LHCN-M2 (cell line): ENCODE data around the gene CD14. TPM values are rescaled to one million over a fixed set of nuclear protein-coding genes. Genes with fewer than 3 reads are reported as not detected.
A peak's percentile ranks its signal among the peaks of the same experiment; 100 is the strongest.
"Not testable (repeated sequence)": the region's sequence is repeated elsewhere in the genome, so short reads cannot be mapped to it uniquely, and the experiment has no call there.

Source experiments
- DNase-seq: peaks from one replicate; pipeline ENCODE4 v3.0.0-alpha.2; 2012; ENCODE audit warnings: low read depth
- total RNA-seq: library from RNA; depleted of rRNA; stranded (reverse); fragments of >200 nt; gene quantifications from 2 replicates; pipeline ENCODE4 v1.2.3, GENCODE V29; 2014; rRNA removed

Gene CD14
- total RNA-seq, 1 experiment from 2014 or later = 1.1 TPM

GRCh38 chr5:140596321-140596741 lies 36.6 kb downstream of the CD14 start:
- no peak for DNase-seq

GRCh38 chr5:140595538-140596300 lies 37.3 kb downstream of the CD14 start:
- no peak for DNase-seq

- no peak for DNase-seq
Measured at GRCh38 chr5:140594169-140594568, 38.8 kb downstream of the CD14 start.

GRCh38 chr5:140593070-140593469 lies 39.9 kb downstream of the CD14 start:
- not testable (repeated sequence) for DNase-seq

GRCh38 chr5:140591747-140592372 lies 41.1 kb downstream of the CD14 start:
- peak; percentile 79 for DNase-seq

- DNase-seq = no peak
Measured at GRCh38 chr5:140590861-140591260, 42.1 kb downstream of the CD14 start.

GRCh38 chr5:140588311-140589070 lies 44.5 kb downstream of the CD14 start:
- DNase-seq = peak; percentile 61

DNA sequence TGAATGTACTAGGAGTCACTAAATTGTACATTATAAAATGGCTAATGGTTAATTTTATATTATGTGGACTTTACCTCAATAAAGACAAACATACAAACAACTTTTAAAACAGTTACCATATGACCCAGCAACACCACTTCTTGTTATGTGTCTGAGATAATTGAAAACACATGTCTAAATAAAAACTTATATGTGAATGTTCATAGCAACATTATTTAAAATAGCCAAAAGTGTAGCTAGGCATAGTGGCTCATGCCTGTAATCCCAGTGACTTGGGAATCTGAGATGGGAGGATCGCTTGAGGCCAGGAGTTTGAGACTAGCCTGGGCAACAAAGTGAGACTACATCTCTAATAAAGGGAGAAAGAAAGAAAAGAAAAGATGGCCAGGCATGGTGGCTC lies 45.5 kb downstream of the CD14 start:
- DNase-seq = no peak

Other genes with a start within 250 kb of the CD14 start
- 35.7 and 37.2 TPM in 2 replicates for gene ANKHD1, start 231.3 kb downstream of the CD14 start, total RNA-seq
- gene EIF4EBP3, start 85.5 kb downstream of the CD14 start, total RNA-seq = 1.6 TPM in 1 of 2 replicates, not detected in the other
- 44.2 and 47.4 TPM in 2 replicates for gene SRA1, start 75.7 kb downstream of the CD14 start, total RNA-seq
- gene APBB3, start 68.6 kb downstream of the CD14 start, total RNA-seq = 17.2 and 19.4 TPM in 2 replicates
- gene SLC35A4, start 68.3 kb downstream of the CD14 start, total RNA-seq = 51.0 and 56.2 TPM in 2 replicates
- 42.8 and 43.0 TPM in 2 replicates for gene TMCO6, start 6.3 kb upstream of the CD14 start, total RNA-seq
- 44.0 and 48.5 TPM in 2 replicates for gene NDUFA2, start 14.5 kb upstream of the CD14 start, total RNA-seq
- 96.8 and 111 TPM in 2 replicates for gene IK, start 14.7 kb upstream of the CD14 start, total RNA-seq
- 27.1 and 28.9 TPM in 2 replicates for gene WDR55, start 31.7 kb upstream of the CD14 start, total RNA-seq
- 0.52 and 1.3 TPM in 2 replicates for gene DND1, start 40.4 kb upstream of the CD14 start, total RNA-seq
- gene HARS1, start 58.2 kb upstream of the CD14 start, total RNA-seq = 98.9 and 103 TPM in 2 replicates
- 39.2 and 41.6 TPM in 2 replicates for gene HARS2, start 58.3 kb upstream of the CD14 start, total RNA-seq
- 45.2 and 45.7 TPM in 2 replicates for gene ZMAT2, start 67.3 kb upstream of the CD14 start, total RNA-seq
- gene PCDHA1, start 153.0 kb upstream of the CD14 start, total RNA-seq = 0.06 TPM in 2 replicates
- not detected in 2 replicates for gene PCDHA2, start 161.7 kb upstream of the CD14 start, total RNA-seq
- under 0.01 and 0.06 TPM in 2 replicates for gene PCDHA3, start 167.9 kb upstream of the CD14 start, total RNA-seq
- gene PCDHA4, start 173.9 kb upstream of the CD14 start, total RNA-seq = 0.26 and 0.40 TPM in 2 replicates
- not detected in 2 replicates for gene PCDHA5, start 188.4 kb upstream of the CD14 start, total RNA-seq
- gene PCDHA6, start 194.8 kb upstream of the CD14 start, total RNA-seq = not detected in 2 replicates
- 0.11 and 0.19 TPM in 2 replicates for gene PCDHA7, start 201.1 kb upstream of the CD14 start, total RNA-seq
- gene PCDHA8, start 208.0 kb upstream of the CD14 start, total RNA-seq = not detected in 2 replicates
- gene PCDHA9, start 215.2 kb upstream of the CD14 start, total RNA-seq = 0.06 TPM in 1 of 2 replicates, not detected in the other
- gene PCDHA10, start 222.7 kb upstream of the CD14 start, total RNA-seq = not detected in 2 replicates
- gene PCDHA11, start 235.8 kb upstream of the CD14 start, total RNA-seq = 0.11 TPM in 1 of 2 replicates, not detected in the other
- gene PCDHA12, start 242.1 kb upstream of the CD14 start, total RNA-seq = not detected in 2 replicates
- not detected in 2 replicates for gene PCDHA13, start 248.9 kb upstream of the CD14 start, total RNA-seq